Measurements from ENCODE around the gene USP21.
A peak's percentile ranks its signal among the peaks of the same experiment; 100 is the strongest.

The USP21 gene

GRCh38 chr1:161177936-161178244 is 18.6 kb downstream of the USP21 start:
- H3K27ac ChIP-seq (ENCODE audit: low read length): peak overlapping the region; percentile 79
- H3K27me3 ChIP-seq (ENCODE audit: insufficient read depth, low read length, poor library complexity): no peaks in the 10 kb centered on the region
- no peak for TF ChIP-seq EZH2 (IDR thresholded peaks at IDR 0.05; ENCODE audit: borderline replicate concordance, low read depth, low read length, severe bottlenecking)
- TF ChIP-seq, protein P1, sequence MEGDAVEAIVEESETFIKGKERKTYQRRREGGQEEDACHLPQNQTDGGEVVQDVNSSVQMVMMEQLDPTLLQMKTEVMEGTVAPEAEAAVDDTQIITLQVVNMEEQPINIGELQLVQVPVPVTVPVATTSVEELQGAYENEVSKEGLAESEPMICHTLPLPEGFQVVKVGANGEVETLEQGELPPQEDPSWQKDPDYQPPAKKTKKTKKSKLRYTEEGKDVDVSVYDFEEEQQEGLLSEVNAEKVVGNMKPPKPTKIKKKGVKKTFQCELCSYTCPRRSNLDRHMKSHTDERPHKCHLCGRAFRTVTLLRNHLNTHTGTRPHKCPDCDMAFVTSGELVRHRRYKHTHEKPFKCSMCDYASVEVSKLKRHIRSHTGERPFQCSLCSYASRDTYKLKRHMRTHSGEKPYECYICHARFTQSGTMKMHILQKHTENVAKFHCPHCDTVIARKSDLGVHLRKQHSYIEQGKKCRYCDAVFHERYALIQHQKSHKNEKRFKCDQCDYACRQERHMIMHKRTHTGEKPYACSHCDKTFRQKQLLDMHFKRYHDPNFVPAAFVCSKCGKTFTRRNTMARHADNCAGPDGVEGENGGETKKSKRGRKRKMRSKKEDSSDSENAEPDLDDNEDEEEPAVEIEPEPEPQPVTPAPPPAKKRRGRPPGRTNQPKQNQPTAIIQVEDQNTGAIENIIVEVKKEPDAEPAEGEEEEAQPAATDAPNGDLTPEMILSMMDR (IDR thresholded peaks at IDR 0.05; ENCODE audit: borderline replicate concordance, extremely low read depth, low read length, poor library complexity, severe bottlenecking): no peak
- peaks cover 18% of the 10 kb centered on the region for H3K79me2 ChIP-seq (ENCODE audit: insufficient read depth, low read length)
- H4K20me1 ChIP-seq (ENCODE audit: insufficient read depth, low read length): no peaks in the 10 kb centered on the region
- H3K9ac ChIP-seq (ENCODE audit: low read depth, low read length): peak overlapping the region; percentile 63
- peaks cover 30% of the 10 kb centered on the region for H3K4me1 ChIP-seq (ENCODE audit: insufficient read depth, low read length)
- peak overlapping the region; percentile 93 for H3K4me2 ChIP-seq (ENCODE audit: insufficient read depth, low read length)
- H3K4me3 ChIP-seq (ENCODE audit: low read depth in 1 of 2, low read length in 2 of 2): peak overlapping the region in 1 of 2 experiments; percentile 73; a peak in 2 of 4 replicates
- DNase-seq: no peak
- no peaks in the 10 kb centered on the region for H3K9me3 ChIP-seq (ENCODE audit: insufficient read depth, low read length, severe bottlenecking)
- H3K36me3 ChIP-seq (ENCODE audit: insufficient read depth, low read length): peaks cover 25% of the 10 kb centered on the region
- H2AFZ ChIP-seq (ENCODE audit: low read depth, low read length): peak overlapping the region; percentile 81
- ATAC-seq (ENCODE audit: insufficient read depth, low read depth): no peak

DNA sequence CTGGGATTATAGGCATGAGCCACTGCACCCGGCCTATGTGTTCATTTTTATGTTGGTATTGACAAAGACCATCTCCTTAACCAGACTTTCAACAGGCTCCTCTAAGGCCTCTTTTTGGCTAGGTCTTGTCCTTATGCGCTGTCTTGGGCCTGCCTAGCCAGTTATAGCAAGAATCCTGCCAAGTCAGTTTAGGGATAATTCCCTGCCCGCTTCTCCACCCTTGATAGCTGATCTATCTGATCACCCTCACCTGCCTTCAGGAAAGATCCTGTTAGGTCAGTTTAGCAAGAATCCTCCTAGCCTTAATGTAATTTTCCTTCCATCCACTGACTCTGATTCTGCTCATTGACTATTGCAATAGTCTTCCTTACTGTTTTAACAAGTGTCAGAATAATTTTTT is 20.4 kb downstream of the USP21 start:
- TF ChIP-seq, protein P1 (IDR thresholded peaks at IDR 0.05; ENCODE audit: borderline replicate concordance, extremely low read depth, low read length, poor library complexity, severe bottlenecking): no peak
- no peak for TF ChIP-seq EZH2 (IDR thresholded peaks at IDR 0.05; ENCODE audit: borderline replicate concordance, low read depth, low read length, severe bottlenecking)
- DNase-seq: no peak
- Histone ChIP-seq H3K4me2 (ENCODE audit: insufficient read depth, low read length) (no peak overlapping the region), H3K4me1 (ENCODE audit: insufficient read depth, low read length) (peaks cover 30% of the 10 kb centered on the region), H3K27me3 (ENCODE audit: insufficient read depth, low read length, poor library complexity) (no peaks in the 10 kb centered on the region), H3K79me2 (ENCODE audit: insufficient read depth, low read length) (peaks cover 18% of the 10 kb centered on the region), H3K27ac (ENCODE audit: low read length) (no peak overlapping the region), H3K9me3 (ENCODE audit: insufficient read depth, low read length, severe bottlenecking) (no peaks in the 10 kb centered on the region), H4K20me1 (ENCODE audit: insufficient read depth, low read length) (no peaks in the 10 kb centered on the region), H3K36me3 (ENCODE audit: insufficient read depth, low read length) (peaks cover 10% of the 10 kb centered on the region), H3K9ac (ENCODE audit: low read depth, low read length) (no peak overlapping the region), H3K4me3 (ENCODE audit: low read depth in 1 of 2, low read length in 2 of 2) (no peak overlapping the region), H2AFZ (ENCODE audit: low read depth, low read length) (no peak overlapping the region)
- no peak for ATAC-seq (ENCODE audit: insufficient read depth, low read depth)

- DNase-seq (no peak), ATAC-seq (ENCODE audit: insufficient read depth, low read depth) (no peak)
- Histone ChIP-seq H3K27ac (ENCODE audit: low read length) (no peak overlapping the region), H3K36me3 (ENCODE audit: insufficient read depth, low read length) (peaks cover 2% of the 10 kb centered on the region; the same call in 1 of the 2 replicates), H3K79me2 (ENCODE audit: insufficient read depth, low read length) (peaks cover 16% of the 10 kb centered on the region), H3K9me3 (ENCODE audit: insufficient read depth, low read length, severe bottlenecking) (no peaks in the 10 kb centered on the region), H3K4me1 (ENCODE audit: insufficient read depth, low read length) (peaks cover 31% of the 10 kb centered on the region), H3K27me3 (ENCODE audit: insufficient read depth, low read length, poor library complexity) (no peaks in the 10 kb centered on the region), H3K4me2 (ENCODE audit: insufficient read depth, low read length) (no peak overlapping the region), H2AFZ (ENCODE audit: low read depth, low read length) (no peak overlapping the region), H3K4me3 (ENCODE audit: low read depth in 1 of 2, low read length in 2 of 2) (no peak overlapping the region), H3K9ac (ENCODE audit: low read depth, low read length) (no peak overlapping the region), H4K20me1 (ENCODE audit: insufficient read depth, low read length) (no peaks in the 10 kb centered on the region)
- TF ChIP-seq EZH2 (IDR thresholded peaks at IDR 0.05; ENCODE audit: borderline replicate concordance, low read depth, low read length, severe bottlenecking): no peak
- TF ChIP-seq, protein P1 (IDR thresholded peaks at IDR 0.05; ENCODE audit: borderline replicate concordance, extremely low read depth, low read length, poor library complexity, severe bottlenecking): peak; percentile 49
Observed at GRCh38 chr1:161180639-161181038, 21.3 kb downstream of the USP21 start.

DNA sequence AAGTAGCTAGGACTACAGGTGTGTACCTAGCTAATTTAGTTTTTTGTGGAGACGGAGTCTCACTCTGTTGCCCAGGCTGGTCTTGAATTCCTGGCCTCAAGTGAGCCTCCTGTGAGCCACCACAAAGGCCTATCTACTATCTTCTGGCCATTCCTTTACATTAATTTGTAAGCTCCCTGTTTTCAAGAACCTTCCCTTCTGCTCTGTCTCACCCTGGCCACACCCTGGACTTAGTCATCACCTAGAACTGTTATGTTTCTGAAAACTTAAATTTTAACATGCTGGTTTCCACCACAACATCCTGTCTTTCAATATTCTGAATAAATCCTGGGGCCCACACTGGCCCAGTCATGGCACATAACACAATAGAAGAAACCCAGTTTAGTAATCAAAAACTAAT is 22.9 kb downstream of the USP21 start:
- Histone ChIP-seq H3K9ac (ENCODE audit: low read depth, low read length) (no peak overlapping the region), H3K4me3 (ENCODE audit: low read depth in 1 of 2, low read length in 2 of 2) (no peak overlapping the region), H3K36me3 (ENCODE audit: insufficient read depth, low read length) (no peaks in the 10 kb centered on the region), H3K4me1 (ENCODE audit: insufficient read depth, low read length) (peaks cover 27% of the 10 kb centered on the region), H3K27me3 (ENCODE audit: insufficient read depth, low read length, poor library complexity) (no peaks in the 10 kb centered on the region), H4K20me1 (ENCODE audit: insufficient read depth, low read length) (no peaks in the 10 kb centered on the region), H3K79me2 (ENCODE audit: insufficient read depth, low read length) (peaks cover under 1% of the 10 kb centered on the region; the same call in 1 of the 2 replicates), H3K9me3 (ENCODE audit: insufficient read depth, low read length, severe bottlenecking) (no peaks in the 10 kb centered on the region), H3K4me2 (ENCODE audit: insufficient read depth, low read length) (no peak overlapping the region), H3K27ac (ENCODE audit: low read length) (no peak overlapping the region), H2AFZ (ENCODE audit: low read depth, low read length) (no peak overlapping the region)
- ATAC-seq (ENCODE audit: insufficient read depth, low read depth): no peak
- TF ChIP-seq EZH2 (IDR thresholded peaks at IDR 0.05; ENCODE audit: borderline replicate concordance, low read depth, low read length, severe bottlenecking): no peak
- TF ChIP-seq, protein P1 (IDR thresholded peaks at IDR 0.05; ENCODE audit: borderline replicate concordance, extremely low read depth, low read length, poor library complexity, severe bottlenecking): no peak
- DNase-seq: no peak
